ENCODE data around the gene INO80.

GRCh38 chr15:41018534-41018933 is 97.5 kb downstream of the INO80 start:
- TF ChIP-seq, protein P1, sequence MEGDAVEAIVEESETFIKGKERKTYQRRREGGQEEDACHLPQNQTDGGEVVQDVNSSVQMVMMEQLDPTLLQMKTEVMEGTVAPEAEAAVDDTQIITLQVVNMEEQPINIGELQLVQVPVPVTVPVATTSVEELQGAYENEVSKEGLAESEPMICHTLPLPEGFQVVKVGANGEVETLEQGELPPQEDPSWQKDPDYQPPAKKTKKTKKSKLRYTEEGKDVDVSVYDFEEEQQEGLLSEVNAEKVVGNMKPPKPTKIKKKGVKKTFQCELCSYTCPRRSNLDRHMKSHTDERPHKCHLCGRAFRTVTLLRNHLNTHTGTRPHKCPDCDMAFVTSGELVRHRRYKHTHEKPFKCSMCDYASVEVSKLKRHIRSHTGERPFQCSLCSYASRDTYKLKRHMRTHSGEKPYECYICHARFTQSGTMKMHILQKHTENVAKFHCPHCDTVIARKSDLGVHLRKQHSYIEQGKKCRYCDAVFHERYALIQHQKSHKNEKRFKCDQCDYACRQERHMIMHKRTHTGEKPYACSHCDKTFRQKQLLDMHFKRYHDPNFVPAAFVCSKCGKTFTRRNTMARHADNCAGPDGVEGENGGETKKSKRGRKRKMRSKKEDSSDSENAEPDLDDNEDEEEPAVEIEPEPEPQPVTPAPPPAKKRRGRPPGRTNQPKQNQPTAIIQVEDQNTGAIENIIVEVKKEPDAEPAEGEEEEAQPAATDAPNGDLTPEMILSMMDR (IDR thresholded peaks at IDR 0.05; ENCODE audit: low read length) = no peak
- TF ChIP-seq EZH2 (IDR thresholded peaks at IDR 0.05; ENCODE audit: borderline replicate concordance, low read length) = no peak

Data from OCI-LY1 (cell line).